ENCODE results near the gene CDCA3. TPM values are rescaled to one million over a fixed set of nuclear protein-coding genes. Genes with fewer than 3 reads are reported as not detected.
A peak's percentile ranks its signal among the peaks of the same experiment; 100 is the strongest.

The CDCA3 gene
- total RNA-seq, 1 donor from 2014 or later, result 42.1 TPM

DNA sequence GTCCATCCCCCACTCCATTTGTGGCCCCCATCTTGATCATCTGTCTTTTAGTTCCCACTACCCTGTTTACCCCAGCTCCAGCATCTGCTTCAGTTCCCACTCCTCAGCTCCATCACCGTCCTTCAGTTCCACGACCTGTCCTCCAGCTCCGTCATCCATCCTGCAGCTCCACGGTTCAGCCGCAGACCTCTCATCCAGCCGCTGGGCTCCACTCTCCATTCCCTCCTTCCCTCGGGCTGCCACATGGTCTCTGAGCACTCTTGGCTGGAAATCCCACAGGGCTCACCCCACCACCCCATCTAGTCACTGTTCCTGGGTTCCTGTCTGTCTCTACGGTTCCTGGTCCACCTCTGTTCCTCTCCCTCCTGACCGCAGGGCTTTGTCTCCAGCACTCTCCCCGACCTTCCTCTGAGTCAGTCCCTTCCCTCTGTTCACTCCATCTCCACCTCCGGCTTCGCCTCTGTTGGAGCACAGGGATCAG lies 26.1 kb downstream of the CDCA3 start:
- no peak for DNase-seq (ENCODE audit: low spot score)
- no peak overlapping the region for H3K4me3 Mint-ChIP-seq (ENCODE audit: low read depth)
- peaks cover 7% of the 10 kb centered on the region for H3K36me3 Mint-ChIP-seq (ENCODE audit: low read depth)
- H3K4me1 Mint-ChIP-seq (ENCODE audit: low read depth), result peaks cover 33% of the 10 kb centered on the region
- no peak overlapping the region for H3K27ac Mint-ChIP-seq
- intact Hi-C loops (cut with micrococcal nuclease), result loop anchor here (1.0 to 5.0 kb wide), 5 partner anchors 33 to 218 kb away; partner anchors contain the start of genes CHD4, MLF2 and PTMS
- H3K27me3 Mint-ChIP-seq (ENCODE audit: low read depth), result peaks cover 39% of the 10 kb centered on the region
- no peaks in the 10 kb centered on the region for H3K9me3 Mint-ChIP-seq

GRCh38 chr12:6824085-6824775 lies 26.9 kb downstream of the CDCA3 start:
- Mint-ChIP-seq H3K4me3 (ENCODE audit: low read depth) (no peak overlapping the region), H3K36me3 (ENCODE audit: low read depth) (peaks cover 14% of the 10 kb centered on the region), H3K27me3 (ENCODE audit: low read depth) (peaks cover 39% of the 10 kb centered on the region)

GRCh38 chr12:6823182-6824084 lies 27.7 kb downstream of the CDCA3 start:
- Mint-ChIP-seq H3K27ac (no peak overlapping the region), H3K36me3 (ENCODE audit: low read depth) (peaks cover 22% of the 10 kb centered on the region), H3K4me3 (ENCODE audit: low read depth) (no peak overlapping the region), H3K9me3 (no peaks in the 10 kb centered on the region), H3K4me1 (ENCODE audit: low read depth) (peaks cover 24% of the 10 kb centered on the region), H3K27me3 (ENCODE audit: low read depth) (peaks cover 35% of the 10 kb centered on the region)
- intact Hi-C loops (cut with micrococcal nuclease), result no loop called here
- no peak for DNase-seq (ENCODE audit: low spot score)

More at GRCh38 chr12:6824085-6824775, 26.9 kb downstream of the CDCA3 start:
- no peaks in the 10 kb centered on the region for H3K9me3 Mint-ChIP-seq
- intact Hi-C loops (cut with micrococcal nuclease), result no loop called here
- H3K4me1 Mint-ChIP-seq (ENCODE audit: low read depth), result peaks cover 29% of the 10 kb centered on the region
- H3K27ac Mint-ChIP-seq, result no peak overlapping the region
- DNase-seq (ENCODE audit: low spot score), result no peak

GRCh38 chr12:6822426-6823135 lies 28.5 kb downstream of the CDCA3 start:
- no peak overlapping the region for H3K27ac Mint-ChIP-seq
- no peaks in the 10 kb centered on the region for H3K9me3 Mint-ChIP-seq
- peaks cover 21% of the 10 kb centered on the region for H3K4me1 Mint-ChIP-seq (ENCODE audit: low read depth)
- no peak for DNase-seq (ENCODE audit: low spot score)
- peaks cover 33% of the 10 kb centered on the region for H3K27me3 Mint-ChIP-seq (ENCODE audit: low read depth)
- peaks cover 31% of the 10 kb centered on the region for H3K36me3 Mint-ChIP-seq (ENCODE audit: low read depth)
- H3K4me3 Mint-ChIP-seq (ENCODE audit: low read depth), result peak overlapping the region; percentile 28
- intact Hi-C loops (cut with micrococcal nuclease), result no loop called here

DNA sequence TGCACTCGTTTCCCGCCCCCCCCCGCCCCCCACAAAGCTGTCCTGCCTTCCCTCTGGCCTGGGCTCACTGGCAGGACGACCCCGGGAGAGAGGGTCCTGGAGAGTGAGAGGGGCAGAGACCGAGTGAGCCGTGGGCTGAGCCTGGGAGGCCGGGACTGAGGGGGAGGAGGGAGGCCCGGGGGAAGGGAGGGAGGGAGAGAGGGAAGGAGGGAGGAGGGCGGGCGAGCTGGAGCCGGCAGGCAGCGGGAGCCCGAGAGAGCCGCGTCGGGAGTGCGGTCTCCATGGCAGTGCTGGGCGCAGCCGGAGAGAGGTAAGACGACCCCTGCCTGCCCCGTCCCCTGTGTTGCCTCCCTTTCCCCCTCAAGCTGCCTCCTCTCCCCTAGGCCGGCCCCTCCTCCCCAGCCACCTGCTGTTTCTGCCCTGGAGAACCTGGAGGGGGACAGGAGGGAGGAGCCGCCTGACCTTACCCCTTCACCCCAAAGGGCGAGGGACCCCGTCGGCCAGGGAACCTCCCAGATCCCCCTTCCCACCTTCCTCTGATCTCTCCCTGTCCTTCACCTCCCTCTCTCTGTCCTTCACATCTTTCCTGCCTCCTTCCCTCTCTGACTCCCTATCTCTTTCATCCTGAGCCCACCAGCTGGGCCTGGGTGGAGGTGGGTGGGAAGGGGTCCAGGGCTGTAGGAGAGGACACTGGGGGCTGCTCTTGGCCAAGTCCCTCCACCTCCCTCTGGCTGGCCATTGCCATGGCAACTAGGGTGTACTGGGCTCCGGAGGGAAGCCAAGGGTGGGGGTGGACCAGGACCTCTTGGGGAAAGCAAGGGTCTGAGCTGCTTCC lies 29.3 kb downstream of the CDCA3 start, which contains the start of gene GPR162:
GPR162 (plus strand) TSS at position 231 of the 835 bp plus-strand sequence. CDS start 2,078 bp downstream, outside the sequence.
- Mint-ChIP-seq H3K4me3 (ENCODE audit: low read depth) (peak within 1 kb of the TSS; percentile 40), H3K27me3 (ENCODE audit: low read depth) (peaks cover 29% of the 10 kb centered on the region), H3K9me3 (no peaks in the 10 kb centered on the region), H3K36me3 (ENCODE audit: low read depth) (peaks cover 36% of the 10 kb centered on the region), H3K4me1 (ENCODE audit: low read depth) (peaks cover 17% of the 10 kb centered on the region), H3K27ac (peak within 1 kb of the TSS; percentile 23)
- DNase-seq (ENCODE audit: low spot score), result no peak
- intact Hi-C loops (cut with micrococcal nuclease), result no loop called here

GRCh38 chr12:6820166-6820565 lies 30.9 kb downstream of the CDCA3 start:
- Mint-ChIP-seq H3K4me1 (ENCODE audit: low read depth) (peaks cover 13% of the 10 kb centered on the region), H3K9me3 (no peaks in the 10 kb centered on the region), H3K36me3 (ENCODE audit: low read depth) (peaks cover 52% of the 10 kb centered on the region), H3K4me3 (ENCODE audit: low read depth) (no peak overlapping the region), H3K27me3 (ENCODE audit: low read depth) (peaks cover 23% of the 10 kb centered on the region), H3K27ac (no peak overlapping the region)
- intact Hi-C loops (cut with micrococcal nuclease), result no loop called here
- no peak for DNase-seq (ENCODE audit: low spot score)

DNA sequence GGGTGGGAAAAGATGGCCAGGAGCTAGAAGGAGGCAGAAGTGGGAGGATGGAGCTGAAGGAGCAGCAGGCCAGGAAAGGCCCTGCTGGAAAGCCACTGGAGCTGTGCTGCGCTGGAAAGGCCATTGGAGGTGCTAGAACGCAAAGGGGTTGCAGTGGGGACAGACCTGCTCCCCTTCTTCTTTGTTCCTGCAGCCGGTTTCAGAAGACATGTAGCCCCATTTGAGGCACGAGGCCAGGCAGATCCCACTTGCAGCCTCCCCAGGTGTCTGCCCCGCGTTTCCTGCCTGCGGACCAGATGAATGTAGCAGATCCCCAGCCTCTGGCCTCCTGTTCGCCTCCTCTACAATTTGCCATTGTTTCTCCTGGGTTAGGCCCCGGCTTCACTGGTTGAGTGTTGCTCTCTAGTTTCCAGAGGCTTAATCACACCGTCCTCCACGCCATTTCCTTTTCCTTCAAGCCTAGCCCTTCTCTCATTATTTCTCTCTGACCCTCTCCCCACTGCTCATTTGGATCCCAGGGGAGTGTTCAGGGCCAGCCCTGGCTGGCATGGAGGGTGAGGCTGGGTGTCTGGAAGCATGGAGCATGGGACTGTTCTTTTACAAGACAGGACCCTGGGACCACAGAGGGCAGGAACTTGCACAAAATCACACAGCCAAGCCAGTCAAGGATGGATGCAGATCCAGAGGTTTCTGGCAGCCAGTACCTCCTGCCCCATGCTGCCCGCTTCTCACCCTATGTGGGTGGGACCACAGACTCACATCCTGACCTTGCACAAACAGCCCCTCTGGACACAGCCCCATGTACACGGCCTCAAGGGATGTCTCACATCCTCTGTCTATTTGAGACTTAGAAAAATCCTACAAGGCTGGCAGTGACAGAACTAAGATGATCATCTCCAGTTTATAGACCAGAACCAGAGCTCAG lies 31.7 kb downstream of the CDCA3 start:
- Mint-ChIP-seq H3K4me3 (ENCODE audit: low read depth) (no peak overlapping the region), H3K27ac (no peak overlapping the region), H3K4me1 (ENCODE audit: low read depth) (peaks cover 13% of the 10 kb centered on the region), H3K9me3 (no peaks in the 10 kb centered on the region), H3K27me3 (ENCODE audit: low read depth) (peaks cover 17% of the 10 kb centered on the region), H3K36me3 (ENCODE audit: low read depth) (peaks cover 60% of the 10 kb centered on the region)
- no peak for DNase-seq (ENCODE audit: low spot score)
- intact Hi-C loops (cut with micrococcal nuclease), result no loop called here

- intact Hi-C loops (cut with micrococcal nuclease), result no loop called here
- no peak for DNase-seq (ENCODE audit: low spot score)
- peaks cover 68% of the 10 kb centered on the region for H3K36me3 Mint-ChIP-seq (ENCODE audit: low read depth)
- peaks cover 13% of the 10 kb centered on the region for H3K4me1 Mint-ChIP-seq (ENCODE audit: low read depth)
- H3K4me3 Mint-ChIP-seq (ENCODE audit: low read depth), result no peak overlapping the region
- peaks cover 12% of the 10 kb centered on the region for H3K27me3 Mint-ChIP-seq (ENCODE audit: low read depth)
- H3K9me3 Mint-ChIP-seq, result no peaks in the 10 kb centered on the region
- H3K27ac Mint-ChIP-seq, result no peak overlapping the region
Measured at GRCh38 chr12:6818645-6819044, 32.4 kb downstream of the CDCA3 start.

DNA sequence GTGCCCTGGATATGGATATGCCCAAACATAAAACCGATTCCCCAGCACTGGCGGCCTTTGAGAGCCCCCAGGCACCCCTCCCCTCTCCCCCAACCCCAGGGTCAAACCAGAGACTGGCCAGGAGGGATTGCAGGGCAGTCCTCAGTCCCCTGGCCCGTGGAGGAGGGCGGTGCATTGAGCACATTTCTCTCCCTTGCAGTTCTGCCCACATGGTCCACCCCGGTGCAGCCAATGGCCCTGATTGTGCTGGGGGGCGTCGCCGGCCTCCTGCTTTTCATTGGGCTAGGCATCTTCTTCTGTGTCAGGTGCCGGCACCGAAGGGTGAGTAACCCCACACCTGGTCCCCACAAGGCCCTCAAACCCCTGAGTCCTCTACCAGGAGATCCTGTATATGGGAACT lies 32.9 kb downstream of the CDCA3 start:
- intact Hi-C loops (cut with micrococcal nuclease), result no loop called here
- no peak for DNase-seq (ENCODE audit: low spot score)
- Mint-ChIP-seq H3K9me3 (no peaks in the 10 kb centered on the region), H3K4me3 (ENCODE audit: low read depth) (no peak overlapping the region), H3K27ac (no peak overlapping the region), H3K36me3 (ENCODE audit: low read depth) (peaks cover 71% of the 10 kb centered on the region), H3K27me3 (ENCODE audit: low read depth) (peaks cover 9% of the 10 kb centered on the region), H3K4me1 (ENCODE audit: low read depth) (peaks cover 13% of the 10 kb centered on the region)

- H3K9me3 Mint-ChIP-seq, result no peaks in the 10 kb centered on the region
- H3K27me3 Mint-ChIP-seq (ENCODE audit: low read depth), result peaks cover 3% of the 10 kb centered on the region
- DNase-seq (ENCODE audit: low spot score), result no peak
- peaks cover 71% of the 10 kb centered on the region for H3K36me3 Mint-ChIP-seq (ENCODE audit: low read depth)
- intact Hi-C loops (cut with micrococcal nuclease), result no loop called here
- no peak overlapping the region for H3K4me3 Mint-ChIP-seq (ENCODE audit: low read depth)
- no peak overlapping the region for H3K27ac Mint-ChIP-seq
- H3K4me1 Mint-ChIP-seq (ENCODE audit: low read depth), result peaks cover 13% of the 10 kb centered on the region
Measured at GRCh38 chr12:6817662-6818157, 33.4 kb downstream of the CDCA3 start.

DNA sequence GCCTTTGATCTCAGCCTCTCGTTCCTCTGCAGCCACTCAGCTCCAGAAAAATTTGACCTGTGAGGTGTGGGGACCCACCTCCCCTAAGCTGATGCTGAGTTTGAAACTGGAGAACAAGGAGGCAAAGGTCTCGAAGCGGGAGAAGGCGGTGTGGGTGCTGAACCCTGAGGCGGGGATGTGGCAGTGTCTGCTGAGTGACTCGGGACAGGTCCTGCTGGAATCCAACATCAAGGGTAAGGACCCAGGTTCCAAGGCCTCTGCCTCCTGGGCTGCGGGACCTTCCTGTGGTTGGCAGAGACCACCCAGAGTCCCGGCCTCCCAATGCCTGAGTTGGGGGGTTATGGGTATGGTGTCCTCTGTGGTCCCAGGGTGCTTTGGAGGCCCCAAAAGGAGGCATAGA lies 34.0 kb downstream of the CDCA3 start:
- intact Hi-C loops (cut with micrococcal nuclease), result no loop called here
- no peak for DNase-seq (ENCODE audit: low spot score)
- H3K4me1 Mint-ChIP-seq (ENCODE audit: low read depth), result peaks cover 12% of the 10 kb centered on the region
- peaks cover 74% of the 10 kb centered on the region for H3K36me3 Mint-ChIP-seq (ENCODE audit: low read depth)
- H3K27ac Mint-ChIP-seq, result no peak overlapping the region
- H3K4me3 Mint-ChIP-seq (ENCODE audit: low read depth), result no peak overlapping the region
- H3K27me3 Mint-ChIP-seq (ENCODE audit: low read depth), result no peaks in the 10 kb centered on the region
- H3K9me3 Mint-ChIP-seq, result no peaks in the 10 kb centered on the region
